Measurements from ENCODE around the gene PKIB.

DNA sequence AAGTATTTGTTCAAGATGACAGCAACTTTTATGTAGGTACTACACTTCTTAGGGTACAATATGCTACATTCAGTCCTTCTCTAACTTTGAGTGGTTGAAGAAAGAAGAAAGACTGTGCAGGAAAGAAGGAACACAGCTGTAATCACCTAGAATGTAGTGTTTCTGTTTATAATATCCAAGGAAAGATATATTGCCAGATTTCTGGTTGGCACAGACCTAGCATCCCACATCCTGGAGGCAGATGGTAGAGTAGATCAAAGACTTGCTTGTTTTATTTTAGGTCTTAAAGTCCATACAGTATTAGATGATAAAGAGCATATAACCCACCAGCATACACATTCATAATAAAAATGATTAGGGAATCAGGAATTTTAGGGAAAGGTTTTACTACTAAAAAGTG, 156.1 kb downstream of the PKIB start:
- TF ChIP-seq POLR2A (IDR thresholded peaks at IDR 0.05; ENCODE audit: low read length): no peak
- no peak for TF ChIP-seq SREBF2 (IDR thresholded peaks at IDR 0.05)

Data from A549 (cell line).